Left cardiac atrium (tissue), 4 donors: ENCODE measurements around the gene IMMP2L. TPM values are rescaled to one million over a fixed set of nuclear protein-coding genes. Genes with fewer than 3 reads are reported as not detected.

Experiments used
- ATAC-seq, 2 donors: fragments of 200-7000 bp; cut with Tn5 transposase; one replicate each; pipeline ENCODE4 v1.9.1; 2020; ENCODE audit warnings: mild to moderate bottlenecking in 2 of 2, moderate library complexity in 2 of 2
- DNase-seq: peaks from one replicate; pipeline ENCODE4 v3.0.0-alpha.2; 2020
- intact Hi-C, 2 donors: fragments of 100-400 bp; cut with DNase I; formaldehyde crosslinking; loops; one replicate each; pipeline versions ENCODE4 v1.14.1 to v1.15.1; 2022 to 2023
- total RNA-seq, 2 donors: library from RNA; stranded (reverse); fragmentation: NEBNext Ultra II Directional; extraction: Animal tissue kit (Norgen Biotek cat#: 25700); gene quantifications; one replicate each; pipeline ENCODE4 v1.2.1, GENCODE V29; 2021
- donor health status: DM: no; HTN: yes; CAD: no.
- donor health status: DM: no; HTN: yes; CAD: no; lungs with severe emphysema.
- donor health status: DM: yes; HTN: yes; CAD: no.
- donor health status: Dilated cardiomyopathy.

Gene IMMP2L
- total RNA-seq, 2 donors from 2014 or later = 9.9 to 11.6 TPM

DNA sequence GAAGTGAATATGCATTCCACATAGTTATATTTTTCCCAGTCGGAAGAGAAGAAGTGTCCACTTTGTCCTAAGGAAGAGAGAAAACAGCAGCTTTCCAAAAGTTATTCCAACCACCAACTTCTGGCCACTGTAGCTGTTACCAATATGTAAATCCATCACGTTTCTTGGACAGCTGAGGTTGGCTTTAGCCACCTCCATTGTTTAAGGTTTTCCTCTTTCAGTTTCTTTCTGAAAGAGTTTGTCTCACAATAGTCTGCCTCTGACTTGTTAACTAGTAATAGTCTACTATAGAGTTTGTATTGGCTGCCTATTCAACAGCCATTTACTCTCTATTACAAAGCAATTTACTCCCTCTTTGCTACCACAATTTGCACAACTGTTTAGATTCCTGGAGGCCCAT, 929.0 kb downstream of the IMMP2L start:
- DNase-seq (no peak), ATAC-seq (no peak)
- intact Hi-C loops = no loop called here

GRCh38 chr7:110626414-110626813, 935.9 kb downstream of the IMMP2L start:
- ATAC-seq = no peak
- intact Hi-C loops = no loop called here
- DNase-seq = no peak

DNA sequence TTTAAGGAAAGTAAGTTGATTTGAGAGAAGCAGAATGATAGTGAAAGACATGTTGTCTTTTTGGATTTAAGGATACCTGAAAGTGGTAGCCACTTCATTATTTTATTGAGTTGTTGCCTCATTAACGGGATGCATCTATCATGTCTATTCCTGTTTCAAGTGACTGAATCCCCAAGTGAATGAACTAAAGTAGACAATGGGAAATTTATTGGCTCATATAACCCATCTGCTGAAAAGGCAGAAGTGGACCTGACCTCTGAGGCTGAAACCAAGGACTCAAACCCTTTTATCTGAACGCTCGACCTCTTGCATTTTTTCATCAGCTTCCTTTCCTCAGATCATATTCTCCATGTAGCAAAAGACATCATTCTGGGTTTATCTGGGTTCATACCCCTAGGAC, 937.0 kb downstream of the IMMP2L start:
- no peak for ATAC-seq
- intact Hi-C loops = no loop called here
- DNase-seq = no peak

- DNase-seq (no peak), ATAC-seq (no peak)
- intact Hi-C loops = no loop called here
Measured at GRCh38 chr7:110623436-110623835, 938.9 kb downstream of the IMMP2L start.

DNA sequence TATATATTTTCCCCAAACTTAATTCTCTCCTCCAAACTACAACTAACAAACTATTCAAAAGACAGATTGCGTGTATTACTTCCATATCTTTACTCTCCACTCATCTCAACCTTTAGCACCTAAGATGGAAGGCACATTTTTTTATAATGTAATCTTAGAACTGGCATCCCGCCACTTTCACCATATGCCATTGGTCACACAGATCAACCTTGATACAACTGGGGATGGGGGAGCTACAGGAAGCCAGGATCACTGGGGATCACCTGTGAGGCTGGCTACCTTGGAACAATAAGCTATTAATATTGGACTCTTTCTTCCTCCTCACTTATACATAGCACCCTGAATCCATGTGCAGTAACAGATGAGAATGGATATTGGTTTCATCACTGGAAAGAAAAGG, 941.0 kb downstream of the IMMP2L start:
- DNase-seq (no peak), ATAC-seq (no peak)
- intact Hi-C loops = no loop called here

DNA sequence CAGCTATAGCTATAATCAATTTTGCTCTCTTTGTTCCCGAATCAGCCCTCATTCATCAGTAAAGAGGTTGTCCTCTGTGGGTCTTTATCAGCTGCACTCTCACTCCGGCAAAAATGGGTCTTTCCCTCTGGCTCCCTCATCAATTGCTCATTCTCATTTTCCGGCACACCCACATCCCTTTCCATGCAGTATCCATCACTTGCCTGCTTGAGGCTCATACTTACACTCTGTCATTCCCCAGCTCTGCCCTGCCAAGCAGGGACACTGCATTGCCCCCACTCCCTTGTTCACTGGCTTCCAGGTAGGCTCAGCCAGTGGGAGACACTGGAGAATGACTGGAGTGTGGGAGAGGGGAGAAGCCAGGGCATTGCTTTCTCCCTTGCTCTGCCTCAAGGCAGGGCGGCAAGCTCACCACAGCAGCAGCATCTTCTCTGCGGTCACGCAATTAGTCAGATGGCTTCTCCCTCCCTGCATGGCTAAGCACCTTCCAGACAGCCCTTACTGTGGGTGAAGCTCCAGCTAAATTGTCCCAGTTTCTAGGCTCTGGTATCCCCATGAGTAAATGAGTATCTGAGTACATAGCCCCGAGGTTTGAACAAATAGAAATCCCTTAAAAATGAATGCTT, 942.1 kb downstream of the IMMP2L start:
- ATAC-seq (no peak), DNase-seq (no peak)
- intact Hi-C loops = no loop called here
